HG03457 (cell line): ENCODE measurements around the gene METTL25B.

Source experiments
- ATAC-seq: cut with Tn5 transposase; IDR thresholded peaks from one replicate; pipeline ENCODE4 v1.9.1; 2021; ENCODE audit warnings: moderate number of reproducible peaks; ENCODE audit not compliant: unreplicated experiment

Gene METTL25B

DNA sequence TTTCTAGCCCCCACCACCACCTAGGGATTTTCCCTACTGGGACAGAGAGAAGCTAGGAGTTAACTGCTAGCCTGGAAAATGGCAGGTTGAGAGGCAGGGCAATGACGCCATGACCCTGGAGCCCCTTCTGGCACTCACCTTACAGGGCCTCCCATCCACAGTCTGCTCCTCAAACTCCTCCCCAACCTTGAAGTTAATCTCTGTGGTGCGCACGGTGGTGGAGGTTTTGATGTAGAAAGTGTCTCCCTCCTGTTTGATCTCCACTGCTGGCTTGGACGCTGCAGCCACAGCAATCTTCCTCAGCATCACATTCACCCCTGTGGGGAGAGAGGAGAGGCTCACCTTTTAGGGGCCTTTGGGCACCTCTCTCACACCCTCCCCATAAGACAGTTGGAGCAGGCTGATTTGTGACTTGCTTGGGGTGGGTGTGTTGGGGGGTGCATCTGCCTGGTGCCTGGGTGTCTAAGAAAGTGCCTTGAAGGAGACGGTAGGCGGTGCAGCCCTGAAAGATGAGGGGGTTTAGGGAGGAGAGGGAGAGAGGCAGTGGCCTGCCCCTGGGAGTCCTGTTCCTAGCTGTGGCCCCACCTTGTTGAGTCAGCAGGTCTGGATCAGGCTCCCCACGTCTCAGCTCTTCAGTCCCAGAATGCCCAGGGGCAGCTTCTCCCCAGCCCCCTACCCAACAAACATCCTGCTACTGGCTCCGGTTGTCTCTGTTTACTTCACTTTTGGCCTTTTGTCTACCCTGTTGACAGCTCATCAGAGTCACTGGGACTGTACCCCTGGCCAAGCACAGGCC is 27.3 kb upstream of the METTL25B start:
- ATAC-seq = no peak

DNA sequence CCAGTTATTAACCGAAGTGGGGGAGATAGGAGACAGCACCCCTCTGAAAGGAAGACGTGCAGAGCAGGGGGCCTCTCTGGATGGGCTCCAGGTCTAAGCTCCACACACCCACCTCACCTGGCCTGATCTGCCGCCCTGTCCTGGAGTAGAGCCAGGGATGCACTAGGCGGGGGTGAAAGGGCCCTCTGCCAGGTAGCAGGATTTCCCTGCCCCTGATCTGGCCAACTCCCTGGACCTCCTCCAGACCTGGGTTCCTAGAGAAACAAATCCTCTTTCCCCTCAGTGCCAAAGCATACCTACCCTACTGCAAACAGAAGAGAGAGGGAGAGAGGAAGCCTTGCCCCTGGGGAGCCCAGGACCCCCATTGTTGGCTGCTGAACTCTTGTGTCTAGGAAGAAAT is 24.9 kb upstream of the METTL25B start:
- ATAC-seq = no peak

DNA sequence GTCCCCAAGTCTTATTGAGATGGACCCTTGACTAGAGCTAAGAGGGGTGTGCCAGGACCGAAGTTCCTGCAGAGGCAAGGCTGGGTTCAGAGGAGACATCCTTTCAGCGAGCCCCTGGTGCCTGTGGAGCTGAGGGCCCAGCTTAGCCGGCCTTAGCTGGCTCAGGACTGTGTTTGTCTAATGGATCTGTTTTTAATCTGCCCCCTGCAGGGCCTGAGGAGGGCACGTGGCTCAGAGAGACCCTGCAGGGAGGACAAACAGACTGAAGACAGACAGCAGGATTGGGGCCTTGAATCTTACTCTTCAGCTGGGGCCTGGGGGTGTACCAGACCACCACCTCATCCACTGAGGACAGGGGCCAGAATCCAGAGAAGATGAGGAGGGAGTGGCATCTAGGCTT is 24.5 kb upstream of the METTL25B start:
- ATAC-seq = no peak

DNA sequence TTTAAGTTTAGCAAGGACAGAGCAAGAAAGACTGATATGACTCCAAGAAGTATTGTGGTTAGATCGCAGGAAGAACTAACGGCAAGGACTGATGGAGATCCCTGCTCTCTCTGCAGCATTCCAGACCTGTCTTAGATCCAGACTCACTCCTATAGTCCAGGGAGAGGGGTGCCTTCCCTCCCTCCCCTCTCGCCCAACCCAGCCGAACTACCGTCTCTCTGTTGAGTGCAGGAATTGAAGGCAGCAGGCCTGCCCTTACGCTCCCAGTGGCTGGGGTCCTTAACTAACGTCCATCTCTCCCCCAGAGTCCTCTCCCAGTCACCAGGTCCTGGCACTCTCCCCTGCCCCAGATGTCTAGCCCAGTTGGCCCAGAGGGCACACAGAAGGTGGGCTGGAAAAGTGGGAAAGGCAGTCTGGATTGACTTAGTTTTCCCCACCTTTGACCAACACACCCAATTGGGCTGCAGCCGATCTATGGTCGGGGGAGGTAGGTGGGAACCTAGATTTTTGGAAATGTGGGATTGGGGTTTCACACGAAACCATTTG is 24.0 kb upstream of the METTL25B start:
- ATAC-seq = no peak

DNA sequence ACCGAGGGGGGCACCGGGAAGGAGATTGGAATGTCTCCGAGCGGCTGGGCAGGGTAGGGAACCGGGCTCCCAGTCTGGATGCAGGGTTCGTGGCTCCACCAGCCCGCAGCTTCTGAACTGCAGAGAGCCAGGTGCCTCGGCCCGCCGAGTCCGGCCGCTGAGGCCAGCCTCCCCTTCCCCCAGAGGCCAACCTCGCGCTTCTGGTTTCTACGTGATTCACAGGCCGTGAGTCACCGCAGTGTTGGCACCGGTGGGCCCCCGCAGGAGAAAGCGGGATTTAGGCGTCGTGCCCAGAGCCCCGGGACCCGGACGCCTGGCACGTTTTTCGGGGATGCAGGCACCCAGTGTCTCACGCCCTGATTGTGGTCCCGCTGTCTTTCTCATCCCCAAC is 23.3 kb upstream of the METTL25B start:
- ATAC-seq = no peak

DNA sequence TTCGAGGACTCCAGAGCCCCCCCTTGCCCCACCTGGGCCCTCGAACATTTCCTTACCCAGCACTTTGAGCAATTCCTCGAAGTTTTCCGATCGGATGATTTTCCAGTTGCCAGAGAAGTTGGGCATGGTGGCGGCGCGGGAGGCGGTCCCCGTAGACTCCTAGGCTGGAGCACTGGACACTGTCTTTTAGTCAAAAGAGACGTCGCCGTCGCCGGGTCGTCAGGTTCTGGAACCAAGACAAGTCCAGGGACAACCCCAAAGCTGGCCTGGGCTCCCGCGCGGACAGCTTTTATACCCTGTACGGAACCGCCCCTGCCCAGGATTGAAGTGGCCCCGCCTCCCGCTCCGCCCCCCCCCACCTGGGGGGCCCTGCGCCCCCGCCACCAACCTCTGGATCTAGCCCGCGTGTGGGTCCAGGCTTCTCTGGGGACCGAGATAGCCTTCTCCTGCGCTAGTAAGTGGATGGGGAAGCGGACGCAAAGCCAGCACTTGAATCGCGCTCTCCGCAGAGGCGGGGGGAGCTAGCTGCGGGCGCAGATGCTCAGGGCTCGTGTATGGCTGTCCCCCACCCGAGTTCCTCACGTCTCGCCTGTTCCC is 22.9 kb upstream of the METTL25B start, which contains the start of gene CRABP2:
CRABP2 (minus strand) TSS at position 263 of the 597 bp plus-strand sequence; CDS start at position 126, 137 bp downstream.
- no peak for ATAC-seq

DNA sequence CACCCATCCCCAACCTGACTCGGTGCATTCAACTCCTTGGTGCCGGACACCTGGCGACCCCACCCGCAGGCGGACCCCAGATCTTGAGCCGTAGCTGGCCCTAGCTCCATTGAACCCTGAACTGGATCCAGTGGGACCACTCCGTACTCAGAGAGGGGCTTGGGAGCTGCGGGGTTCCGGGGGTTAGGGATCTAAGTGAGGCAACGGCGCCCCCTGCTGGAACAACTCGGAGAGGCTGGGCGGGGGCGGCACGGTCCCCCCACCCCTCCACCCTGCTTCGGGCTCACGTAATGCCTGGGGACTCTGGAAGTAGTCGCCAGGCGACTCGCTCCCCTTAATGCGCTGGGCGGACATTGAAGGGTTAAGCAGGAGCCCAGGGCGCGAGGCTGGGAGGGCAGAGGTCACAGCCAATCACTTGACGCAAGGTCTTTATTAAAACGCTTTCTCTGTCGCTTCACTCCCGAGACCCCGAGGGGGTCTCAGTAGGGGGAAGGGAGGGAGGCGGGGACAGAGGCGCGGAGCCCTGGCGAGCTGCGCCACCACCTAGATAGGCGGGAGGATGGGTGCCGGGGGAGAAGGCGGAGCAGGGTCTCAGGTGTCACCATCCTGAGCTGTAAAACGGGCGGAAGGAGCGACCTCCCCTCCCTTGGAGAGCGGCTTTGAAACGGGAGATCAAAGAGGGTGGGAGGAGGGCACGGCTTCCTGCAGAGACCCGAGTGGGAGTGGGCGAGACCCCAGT is 22.2 kb upstream of the METTL25B start:
- no peak for ATAC-seq

DNA sequence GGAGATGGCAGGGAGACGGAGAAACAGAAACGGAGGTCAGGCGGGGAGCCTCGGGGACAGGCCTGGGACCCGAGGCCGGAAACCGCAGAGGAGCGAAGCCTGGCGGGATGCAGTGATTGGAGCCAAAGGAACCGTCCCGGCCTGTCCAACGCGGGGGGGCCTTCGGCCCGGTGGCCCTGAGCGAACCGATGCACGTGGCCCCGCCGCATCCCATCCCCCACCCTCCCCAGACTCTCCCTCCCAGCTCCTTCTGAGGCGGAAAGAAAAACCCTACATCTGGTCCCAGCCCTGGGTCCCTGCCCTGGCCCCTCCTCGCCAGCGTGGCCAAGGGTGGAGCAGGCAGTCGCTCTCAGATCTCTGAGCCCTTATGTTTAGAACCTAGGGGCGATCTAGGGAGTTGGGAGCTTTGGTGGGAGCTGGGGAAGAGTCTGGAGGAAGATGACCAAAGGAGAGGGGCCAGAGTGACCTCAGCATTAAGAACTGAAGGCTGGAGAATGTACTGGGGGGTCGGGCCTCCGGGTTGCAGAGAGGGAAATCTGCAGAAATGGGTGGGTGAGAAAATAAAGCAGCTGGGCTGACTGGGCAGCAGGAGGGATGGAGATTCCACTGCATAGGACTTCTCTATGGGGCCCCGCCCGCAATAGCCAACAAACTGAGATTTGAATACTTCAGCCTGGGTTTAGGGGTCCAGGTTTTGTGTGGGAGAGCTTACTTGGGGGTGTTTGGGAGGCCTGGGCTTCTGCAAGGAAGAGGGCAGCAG is 21.4 kb upstream of the METTL25B start:
- no peak for ATAC-seq

DNA sequence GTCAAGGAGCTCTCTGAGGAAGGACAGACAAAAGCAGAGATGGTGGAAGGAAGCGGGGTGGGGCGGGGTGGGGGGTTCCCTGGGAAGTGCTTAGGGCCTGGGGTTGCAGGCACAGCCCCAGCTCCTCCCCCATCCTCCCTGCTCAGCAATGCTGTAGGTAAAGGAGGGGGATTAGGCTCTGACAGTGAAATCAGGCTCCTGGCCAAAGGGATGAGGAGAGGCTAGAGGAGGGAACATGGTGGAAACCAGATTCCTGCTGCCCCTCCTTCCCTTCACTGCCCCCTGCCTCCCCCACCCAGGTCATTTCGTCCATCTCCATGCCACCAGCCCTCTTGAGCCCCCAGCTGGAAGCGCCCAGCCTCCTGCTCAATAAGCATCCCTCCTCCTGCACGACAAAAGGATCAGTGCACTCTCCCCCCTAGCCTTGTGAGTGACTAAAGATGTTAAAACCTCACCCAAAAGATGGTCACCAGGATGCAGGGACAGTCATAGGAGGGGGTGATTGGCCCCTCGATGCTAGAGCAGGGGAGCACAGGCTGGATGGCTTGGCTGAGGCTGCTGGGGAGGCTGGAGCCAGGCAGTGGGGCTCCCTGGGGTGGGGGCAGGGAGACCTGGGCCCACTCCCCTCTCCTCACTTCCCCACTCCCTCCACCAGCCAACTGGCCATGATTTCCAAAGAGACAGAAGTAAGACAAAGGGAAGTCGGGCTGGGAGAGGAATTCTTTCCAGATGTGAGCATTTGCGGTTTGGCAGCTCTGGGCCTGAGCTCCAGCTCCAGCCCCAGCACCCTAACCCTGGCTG is 20.7 kb upstream of the METTL25B start:
- no peak for ATAC-seq

DNA sequence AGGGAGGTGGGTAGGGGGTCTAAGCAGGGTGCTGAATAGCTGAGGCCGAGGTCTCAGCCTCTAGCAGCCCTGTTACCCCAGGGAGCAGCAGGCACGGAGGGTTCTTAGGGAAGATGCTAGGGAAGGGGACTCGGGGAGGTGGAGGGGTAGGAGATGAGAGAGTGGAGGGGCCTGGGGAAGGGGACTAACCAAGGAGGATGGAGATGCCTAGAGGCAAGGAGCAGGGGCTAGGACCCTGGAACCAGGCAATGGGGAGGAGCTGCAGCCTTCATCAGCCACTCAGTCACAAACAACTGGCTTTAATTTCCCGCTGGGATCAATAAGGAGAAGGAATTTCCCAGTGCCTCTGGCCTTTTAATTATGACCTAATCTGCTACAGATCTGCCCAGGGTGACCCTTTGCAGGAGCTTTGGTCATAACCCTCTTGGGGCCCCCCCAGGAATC is 20.0 kb upstream of the METTL25B start:
- ATAC-seq = no peak

DNA sequence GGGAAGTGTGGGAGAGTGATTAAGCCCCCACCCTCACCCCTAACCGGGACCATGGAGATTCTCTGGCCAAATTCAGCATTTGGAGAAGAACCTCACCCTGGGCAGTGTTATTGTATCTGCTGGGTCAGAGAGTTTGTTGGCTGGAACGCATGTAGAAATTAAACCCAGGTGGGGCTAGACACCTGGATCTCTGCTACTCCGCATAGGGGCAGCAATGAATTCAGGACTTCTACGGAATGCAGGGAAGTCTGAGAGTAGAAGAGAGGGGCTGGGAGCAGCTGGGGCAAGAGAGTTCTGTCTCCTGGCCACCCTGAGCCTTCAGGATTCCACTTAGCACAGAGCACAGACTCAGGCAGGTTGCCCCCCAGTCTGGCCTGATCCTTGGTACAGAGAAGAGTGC is 19.2 kb upstream of the METTL25B start:
- ATAC-seq = no peak

DNA sequence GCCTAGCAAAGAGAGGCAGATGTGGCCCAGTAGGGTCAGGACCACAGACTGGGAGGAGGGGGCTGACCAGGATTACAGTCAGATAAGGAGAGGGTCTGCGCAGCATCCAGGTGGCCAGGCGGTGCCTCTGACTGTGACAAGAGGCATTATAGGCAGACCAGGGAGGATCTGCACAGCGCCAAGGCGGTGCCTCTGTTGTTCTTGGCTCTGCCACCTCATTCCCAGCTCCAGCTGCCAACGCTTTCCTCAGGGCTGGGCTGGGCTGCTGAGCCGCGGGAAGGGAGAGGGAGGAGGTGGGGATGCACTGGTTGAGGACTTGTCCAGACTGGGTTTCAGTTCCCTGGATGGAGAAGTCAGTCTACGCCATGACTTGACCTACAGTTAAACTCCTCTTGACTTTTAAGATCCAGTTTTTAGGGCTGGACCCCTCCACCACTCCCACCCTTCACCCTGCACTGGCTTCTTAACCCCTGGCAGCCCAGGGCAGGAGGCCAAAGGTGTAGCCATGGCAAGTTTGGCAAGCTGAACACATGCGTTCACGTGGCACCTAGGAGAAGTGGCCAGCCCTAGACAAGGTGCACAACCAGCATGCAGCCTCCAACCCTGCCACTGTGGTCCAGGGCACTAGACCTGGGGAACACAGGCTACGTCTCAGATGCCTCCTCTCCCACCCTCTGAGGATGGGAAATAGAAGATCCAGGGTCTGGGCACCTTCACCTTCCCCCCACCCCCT is 18.3 kb upstream of the METTL25B start:
- ATAC-seq = no peak

DNA sequence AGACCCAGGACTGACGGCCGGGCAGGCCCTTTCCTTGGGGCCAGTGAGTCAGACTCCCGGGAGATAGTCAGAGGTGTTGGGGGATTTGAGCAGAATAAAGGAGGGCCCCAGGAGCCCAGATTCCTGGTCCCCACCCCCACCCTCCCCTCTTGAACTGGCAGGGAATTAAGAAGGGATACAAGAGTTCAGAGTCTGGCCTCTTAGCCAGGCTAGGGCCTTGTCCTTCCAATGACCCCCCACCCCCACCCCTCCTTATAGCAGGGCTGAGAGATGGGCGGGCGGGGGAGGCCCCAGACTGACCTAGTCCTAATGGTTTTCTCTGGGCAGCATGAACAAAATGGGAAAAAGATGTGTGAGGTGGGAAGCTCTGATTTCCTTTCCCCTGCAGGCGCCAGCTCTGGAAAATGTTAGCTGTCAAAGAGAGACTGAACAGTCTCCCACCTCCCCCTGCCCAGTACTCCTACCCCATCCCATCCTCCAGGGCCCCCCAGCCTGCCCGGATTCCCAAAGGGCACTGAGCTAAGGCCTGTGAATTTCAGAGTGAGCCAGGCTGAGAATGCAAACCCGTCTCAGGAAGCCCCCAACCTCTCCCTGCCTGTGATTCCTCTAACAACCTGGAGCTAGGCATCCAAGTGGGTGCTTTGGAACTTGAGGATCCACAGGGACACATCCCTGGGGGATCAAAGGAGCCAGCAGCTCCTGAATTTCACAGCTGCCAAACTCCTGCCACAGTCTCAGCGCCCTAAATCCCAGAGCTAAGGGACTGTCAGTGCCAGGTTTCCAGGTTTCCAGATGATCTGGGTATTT is 17.1 kb upstream of the METTL25B start:
- no peak for ATAC-seq

DNA sequence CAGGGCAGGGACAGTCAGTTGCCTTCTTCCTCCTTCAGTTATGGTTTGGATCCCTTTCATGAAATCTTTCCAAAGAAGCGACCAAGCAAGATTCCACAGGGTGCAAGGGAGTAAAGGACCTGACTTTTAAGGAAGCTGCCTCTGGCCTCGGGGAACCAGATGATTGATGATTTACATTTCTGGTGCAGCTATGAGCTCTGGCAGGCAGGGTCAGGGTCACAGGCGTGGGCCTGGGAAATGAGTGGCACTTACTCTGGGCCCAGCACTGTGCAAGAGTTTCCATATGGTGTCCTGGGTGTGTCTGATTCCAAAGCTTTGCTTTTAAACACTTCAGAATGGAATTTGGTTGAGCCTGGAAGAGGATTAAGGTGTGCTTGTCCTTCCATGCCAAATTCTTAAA is 15.6 kb upstream of the METTL25B start:
- no peak for ATAC-seq

DNA sequence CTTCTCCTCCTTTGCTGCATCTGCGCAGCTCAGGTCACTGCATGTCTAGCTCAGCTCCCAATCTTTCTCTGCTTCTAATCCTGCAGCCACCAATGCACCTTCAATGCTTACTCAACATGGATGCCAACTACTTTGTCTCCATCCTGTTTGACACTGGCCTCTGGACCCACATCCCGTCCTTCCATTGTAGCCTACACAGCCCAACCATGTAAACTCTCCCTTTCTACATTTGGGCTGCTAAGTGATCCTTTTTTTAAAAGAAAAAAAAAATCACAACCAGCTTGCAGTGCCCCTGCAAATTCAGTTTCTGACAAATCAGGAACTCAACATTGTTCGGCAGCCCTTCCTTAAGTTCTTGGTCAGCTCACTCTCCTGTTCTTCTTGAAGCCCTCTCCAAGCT is 13.4 kb upstream of the METTL25B start:
- ATAC-seq = no peak

DNA sequence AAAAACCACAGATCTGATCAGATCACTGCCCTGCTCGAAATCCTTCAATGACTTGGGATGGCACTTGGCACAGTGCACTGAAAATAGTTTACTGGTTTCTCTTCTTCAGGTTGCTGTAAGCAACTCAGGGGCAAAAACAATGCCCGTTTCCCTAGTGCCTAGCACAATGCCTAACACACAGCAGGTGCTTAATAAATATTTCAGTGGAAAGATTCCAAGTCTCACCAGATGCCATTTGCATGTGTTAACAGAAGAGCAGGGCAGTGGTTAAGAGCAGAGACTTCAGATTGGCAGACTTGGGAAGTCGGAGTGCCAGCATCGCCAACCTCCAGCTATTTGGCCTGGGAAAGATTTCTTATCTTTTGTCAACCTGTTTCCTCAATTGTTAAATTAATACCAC is 10.9 kb upstream of the METTL25B start:
- no peak for ATAC-seq

DNA sequence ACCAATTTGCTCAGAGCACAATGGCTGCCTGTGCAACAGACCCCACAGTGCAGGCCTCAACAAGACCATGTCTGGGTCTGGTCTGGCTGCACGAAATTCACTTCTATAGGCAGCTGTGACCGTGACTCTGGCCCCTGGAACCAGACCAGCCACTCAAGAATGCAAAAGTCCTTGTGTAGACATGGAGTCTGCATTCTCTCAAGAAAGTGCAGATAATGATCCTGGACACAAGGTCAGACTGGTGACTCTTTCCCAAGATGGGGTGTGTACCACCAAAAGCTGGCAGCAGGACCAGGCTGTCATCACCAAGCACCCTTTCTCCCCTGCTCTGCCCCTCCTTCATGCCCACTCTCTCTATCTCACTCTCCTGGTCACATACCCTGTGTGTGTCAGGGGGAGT is 7.1 kb upstream of the METTL25B start:
- no peak for ATAC-seq

DNA sequence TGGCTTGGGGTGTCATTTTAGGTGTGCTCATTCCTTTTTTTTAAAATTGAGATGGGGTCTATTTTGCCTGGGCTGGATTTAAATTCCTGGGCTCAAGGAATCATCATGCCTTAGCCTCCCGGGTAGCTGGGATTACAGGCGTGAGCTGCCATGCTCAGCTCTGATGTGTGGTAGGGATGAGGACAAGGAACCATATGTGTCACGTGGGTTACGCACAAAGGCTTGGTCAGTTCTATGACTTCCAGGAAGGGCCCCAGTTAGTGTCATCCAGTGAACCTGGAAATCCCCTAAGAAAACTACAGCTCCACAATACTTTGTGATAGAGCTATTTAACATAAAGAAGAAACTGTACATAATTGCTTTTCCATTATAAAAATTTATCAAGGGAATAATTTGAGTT is 6.7 kb upstream of the METTL25B start:
- no peak for ATAC-seq
